Measurements from ENCODE around the gene NPFFR2.
A peak's percentile ranks its signal among the peaks of the same experiment; 100 is the strongest.
"Not testable (repeated sequence)": the region's sequence is repeated elsewhere in the genome, so short reads cannot be mapped to it uniquely, and the experiment has no call there.

NPFFR2 gene

GRCh38 chr4:72112514-72113156 is 80.8 kb downstream of the NPFFR2 start:
- peak; percentile 8 to 30 for DNase-seq

- no peak for DNase-seq
Measured at GRCh38 chr4:72118017-72118416, 86.2 kb downstream of the NPFFR2 start.

GRCh38 chr4:72119946-72120345 is 88.1 kb downstream of the NPFFR2 start:
- DNase-seq = no peak

GRCh38 chr4:72128741-72129140 is 96.9 kb downstream of the NPFFR2 start:
- DNase-seq = no peak

- no peak for DNase-seq
Measured at GRCh38 chr4:72136429-72136828, 104.6 kb downstream of the NPFFR2 start.

- not testable (repeated sequence) for DNase-seq
Measured at GRCh38 chr4:72139997-72140396, 108.2 kb downstream of the NPFFR2 start.

GRCh38 chr4:72144241-72144640 is 112.4 kb downstream of the NPFFR2 start:
- DNase-seq = no peak

- DNase-seq = no peak
Measured at GRCh38 chr4:72152731-72153130, 120.9 kb downstream of the NPFFR2 start.

GRCh38 chr4:72153634-72154033 is 121.8 kb downstream of the NPFFR2 start:
- not testable (repeated sequence) for DNase-seq

- DNase-seq = not testable (repeated sequence)
Measured at GRCh38 chr4:72169285-72169684, 137.5 kb downstream of the NPFFR2 start.

- no peak for DNase-seq
Measured at GRCh38 chr4:72169861-72170260, 138.1 kb downstream of the NPFFR2 start.

- no peak for DNase-seq
Measured at GRCh38 chr4:72171761-72172160, 140.0 kb downstream of the NPFFR2 start.

GRCh38 chr4:72179342-72179741 is 147.5 kb downstream of the NPFFR2 start:
- no peak for DNase-seq

- DNase-seq = no peak
Measured at GRCh38 chr4:72186714-72187113, 154.9 kb downstream of the NPFFR2 start.

- DNase-seq = no peak
Measured at GRCh38 chr4:72194046-72194445, 162.2 kb downstream of the NPFFR2 start.

- no peak for DNase-seq
Measured at GRCh38 chr4:72194453-72194852, 162.7 kb downstream of the NPFFR2 start.
